ENCODE results near the gene CSRP1. TPM values are rescaled to one million over a fixed set of nuclear protein-coding genes. Genes with fewer than 3 reads are reported as not detected.
A peak's percentile ranks its signal among the peaks of the same experiment; 100 is the strongest.

The CSRP1 gene
- total RNA-seq, 1 experiment from 2014 or later: 108 TPM

DNA sequence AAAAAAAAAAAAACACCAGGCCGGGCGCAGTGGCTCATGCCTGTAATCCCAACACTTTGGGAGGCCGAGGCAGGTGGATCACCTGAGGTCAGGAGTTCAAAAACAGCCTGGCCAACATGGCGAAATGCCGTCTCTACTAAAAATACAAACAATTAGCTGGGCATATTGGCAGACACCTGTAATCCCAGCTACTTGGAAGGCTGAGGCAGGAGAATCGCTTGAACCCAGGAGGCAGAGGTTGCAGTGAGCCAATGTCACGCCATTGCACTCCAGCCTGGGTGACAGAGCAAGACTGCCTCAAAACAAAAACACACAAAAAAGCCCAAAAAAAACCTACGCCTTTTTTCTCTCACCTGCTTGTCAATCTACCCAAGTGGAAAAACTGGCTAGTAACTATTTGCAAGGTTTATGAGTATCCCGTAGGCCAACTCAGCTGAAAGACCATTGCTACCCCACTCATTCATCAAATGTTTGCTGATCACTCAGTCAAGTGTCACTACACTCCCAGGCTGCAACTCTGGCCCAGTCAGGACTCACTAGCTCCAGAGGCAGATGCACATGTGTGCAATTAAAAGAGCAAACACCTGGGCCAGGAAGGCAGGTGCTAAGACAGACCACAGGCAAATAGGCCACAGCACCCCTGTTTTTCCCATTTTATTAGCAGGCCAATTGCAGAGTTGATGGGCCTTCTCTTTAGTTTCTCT is 2.0 kb downstream of the CSRP1 start:
- H3K9me3 ChIP-seq: no peaks in the 10 kb centered on the region
- H3K27me3 ChIP-seq: no peaks in the 10 kb centered on the region
- no peak overlapping the region for H3K4me3 ChIP-seq
- H3K36me3 ChIP-seq: peaks cover 5% of the 10 kb centered on the region; the same call in 1 of the 2 replicates
- DNase-seq: no peak

DNA sequence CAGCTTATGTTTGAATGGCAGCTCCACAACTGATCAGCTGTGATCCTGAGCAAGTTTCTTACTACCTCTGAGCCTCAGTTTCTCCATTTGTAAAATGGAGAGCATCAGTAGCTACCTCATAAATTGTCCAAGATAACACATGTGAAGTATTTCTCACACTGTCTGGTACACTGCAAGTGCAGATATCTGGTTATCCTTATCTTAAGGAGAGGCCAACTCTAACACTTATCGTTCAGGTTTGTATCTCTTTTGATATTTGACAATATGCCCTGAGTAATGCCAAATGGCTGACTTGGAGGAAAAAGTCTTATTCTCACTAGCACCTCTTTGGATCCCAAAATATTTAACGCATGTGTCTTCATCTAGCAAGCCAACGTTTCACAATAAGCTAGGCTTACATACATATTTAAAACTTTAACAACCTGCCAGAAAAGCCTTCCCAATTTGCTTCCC is 2.7 kb downstream of the CSRP1 start:
- DNase-seq: no peak
- H3K9me3 ChIP-seq: no peaks in the 10 kb centered on the region
- H3K27me3 ChIP-seq: no peaks in the 10 kb centered on the region
- H3K4me3 ChIP-seq: no peak overlapping the region
- H3K36me3 ChIP-seq: peaks cover 5% of the 10 kb centered on the region; the same call in 1 of the 2 replicates

DNA sequence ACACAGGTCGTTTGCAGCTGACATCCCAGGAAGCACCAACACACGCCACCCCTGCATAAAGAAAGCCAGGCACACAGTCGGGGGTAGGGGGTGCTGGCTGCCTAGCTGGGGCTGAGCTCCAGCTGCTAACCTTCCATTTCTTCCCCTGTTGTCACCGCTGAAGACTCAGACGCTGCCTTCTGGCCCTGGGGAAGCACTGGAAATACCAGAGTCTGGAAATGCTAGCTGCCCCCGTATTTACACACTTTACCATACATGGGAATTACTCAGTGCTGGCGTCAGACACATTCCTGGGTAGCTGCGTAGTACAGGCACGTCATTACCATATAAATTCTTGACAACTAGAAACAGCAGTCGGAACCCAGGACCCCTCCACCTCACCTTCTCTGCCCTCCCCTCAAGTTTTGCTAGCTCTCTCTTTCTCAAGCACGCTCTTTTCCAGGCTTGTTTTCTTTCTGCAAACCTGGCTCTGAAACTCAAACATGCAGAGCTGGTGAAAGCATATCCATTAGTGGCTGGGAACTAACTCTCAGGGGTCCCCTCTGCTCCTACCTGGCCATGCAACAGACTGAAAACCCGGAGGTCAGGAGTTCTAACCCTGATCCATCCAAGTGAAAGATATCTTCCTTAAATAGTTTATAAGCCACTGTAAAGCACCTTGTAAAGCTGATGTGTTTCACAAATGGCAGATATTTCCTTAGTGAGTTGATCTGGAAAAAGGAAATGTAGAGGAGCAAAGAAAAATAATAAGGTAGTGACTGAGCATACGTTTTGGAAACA is 3.3 kb downstream of the CSRP1 start:
- Histone ChIP-seq H3K36me3 (peaks cover 5% of the 10 kb centered on the region; the same call in 1 of the 2 replicates), H3K9me3 (no peaks in the 10 kb centered on the region), H3K4me3 (no peak overlapping the region), H3K27me3 (no peaks in the 10 kb centered on the region)
- DNase-seq: peak; percentile 75

DNA sequence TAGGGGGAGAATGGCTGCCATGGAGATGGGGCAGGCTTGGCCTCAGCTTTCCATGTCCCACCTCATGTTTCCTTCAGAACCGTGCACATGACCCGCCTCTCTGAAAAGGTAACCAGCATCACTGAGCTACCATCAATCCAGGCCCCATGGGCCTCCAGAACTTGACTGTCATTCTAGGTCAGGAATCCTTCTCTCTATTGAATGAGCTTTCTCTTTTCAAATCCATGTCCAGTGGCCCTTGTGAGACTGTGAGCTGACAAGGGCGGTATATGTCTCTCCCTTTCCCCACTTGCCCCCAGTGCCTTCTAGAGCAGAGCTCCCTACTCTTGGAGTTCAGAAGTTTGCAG is 4.4 kb downstream of the CSRP1 start:
- no peak overlapping the region for H3K4me3 ChIP-seq
- H3K9me3 ChIP-seq: no peaks in the 10 kb centered on the region
- peaks cover 5% of the 10 kb centered on the region; the same call in 1 of the 2 replicates for H3K36me3 ChIP-seq
- no peak for DNase-seq
- H3K27me3 ChIP-seq: no peaks in the 10 kb centered on the region

DNA sequence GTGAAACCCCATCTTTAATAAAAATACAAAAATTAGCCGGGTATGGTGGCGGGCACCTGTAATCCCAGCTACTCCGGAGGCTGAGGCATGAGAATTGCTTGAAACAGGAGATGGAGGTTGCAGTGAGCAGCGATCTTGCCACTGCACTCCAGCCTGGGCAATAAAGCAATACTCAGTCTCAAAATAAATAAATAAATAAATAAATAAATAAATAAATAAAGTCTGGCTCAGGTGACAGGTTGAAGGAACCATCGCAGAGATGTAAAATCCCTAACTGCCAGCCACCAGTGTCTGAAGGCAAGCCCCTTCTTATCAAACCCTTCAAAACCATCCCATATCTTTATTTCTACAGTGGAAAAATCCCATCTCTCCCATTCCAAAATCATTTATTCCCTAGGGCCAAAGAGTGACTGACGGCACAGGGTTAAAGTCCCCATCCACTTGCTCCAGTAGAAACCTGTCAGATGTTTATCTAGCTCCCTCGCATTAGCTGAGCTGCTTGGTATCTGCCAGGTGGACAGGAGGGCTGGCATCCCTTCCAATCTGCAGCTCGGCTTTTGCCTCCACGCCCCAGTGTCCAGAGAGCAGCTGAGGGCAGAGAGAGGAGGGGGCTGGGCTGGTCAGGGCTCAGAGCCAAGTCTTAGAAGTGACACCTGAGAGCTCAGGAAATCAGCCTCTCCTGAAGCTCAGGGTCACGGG is 5.0 kb downstream of the CSRP1 start:
- Histone ChIP-seq H3K36me3 (peaks cover 5% of the 10 kb centered on the region; the same call in 1 of the 2 replicates), H3K4me3 (no peak overlapping the region)
- no peak for DNase-seq

DNA sequence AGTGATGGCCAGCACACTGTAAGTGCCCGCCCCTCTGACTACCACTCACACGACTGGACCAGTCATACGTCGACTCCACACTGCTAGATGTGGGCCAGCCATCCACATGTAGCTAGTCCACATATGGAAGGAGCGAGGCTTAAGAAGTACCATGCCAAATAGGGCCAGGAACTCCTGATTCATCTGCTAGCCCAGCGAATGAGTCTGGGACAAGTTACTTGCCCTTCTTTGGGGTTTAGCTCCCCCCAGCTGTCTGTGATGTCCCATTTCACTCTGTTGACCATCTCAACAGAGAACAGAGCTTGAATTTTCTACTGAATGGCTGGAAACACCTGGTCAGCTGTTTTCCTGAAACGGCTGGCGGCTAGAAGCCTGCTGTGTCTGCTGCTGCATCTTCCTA is 5.8 kb downstream of the CSRP1 start:
- no peaks in the 10 kb centered on the region for H3K9me3 ChIP-seq
- no peaks in the 10 kb centered on the region for H3K27me3 ChIP-seq
- H3K4me3 ChIP-seq: no peak overlapping the region
- peaks cover 5% of the 10 kb centered on the region; the same call in 1 of the 2 replicates for H3K36me3 ChIP-seq
- no peak for DNase-seq

More for the DNA sequence above, 5.0 kb downstream of the CSRP1 start:
- H3K9me3 ChIP-seq: no peaks in the 10 kb centered on the region
- no peaks in the 10 kb centered on the region for H3K27me3 ChIP-seq

DNA sequence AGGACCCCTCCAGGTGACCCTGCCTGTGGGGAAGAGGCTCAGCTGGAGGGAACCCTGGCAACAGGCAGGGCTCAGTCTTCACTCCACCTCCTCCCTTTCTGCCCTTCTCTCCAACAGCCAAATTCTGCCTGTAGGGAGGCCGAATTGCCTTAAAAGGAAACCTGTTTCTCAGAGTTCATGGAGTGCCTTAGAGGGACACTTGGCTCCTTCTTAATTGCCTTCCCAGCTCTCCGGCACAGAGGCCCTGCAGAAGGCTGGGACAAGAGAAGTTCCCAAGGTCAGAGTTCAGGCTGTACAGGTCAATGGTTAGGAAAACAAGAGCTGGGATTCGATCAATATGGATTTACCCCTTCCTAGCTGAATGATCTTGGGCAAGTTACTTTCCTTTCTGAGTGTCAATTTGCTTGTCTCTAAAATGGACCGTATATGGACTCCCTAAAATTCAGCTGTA is 6.2 kb downstream of the CSRP1 start:
- Histone ChIP-seq H3K36me3 (peaks cover 5% of the 10 kb centered on the region; the same call in 1 of the 2 replicates), H3K4me3 (no peak overlapping the region), H3K9me3 (no peaks in the 10 kb centered on the region), H3K27me3 (no peaks in the 10 kb centered on the region)
- DNase-seq: no peak

DNA sequence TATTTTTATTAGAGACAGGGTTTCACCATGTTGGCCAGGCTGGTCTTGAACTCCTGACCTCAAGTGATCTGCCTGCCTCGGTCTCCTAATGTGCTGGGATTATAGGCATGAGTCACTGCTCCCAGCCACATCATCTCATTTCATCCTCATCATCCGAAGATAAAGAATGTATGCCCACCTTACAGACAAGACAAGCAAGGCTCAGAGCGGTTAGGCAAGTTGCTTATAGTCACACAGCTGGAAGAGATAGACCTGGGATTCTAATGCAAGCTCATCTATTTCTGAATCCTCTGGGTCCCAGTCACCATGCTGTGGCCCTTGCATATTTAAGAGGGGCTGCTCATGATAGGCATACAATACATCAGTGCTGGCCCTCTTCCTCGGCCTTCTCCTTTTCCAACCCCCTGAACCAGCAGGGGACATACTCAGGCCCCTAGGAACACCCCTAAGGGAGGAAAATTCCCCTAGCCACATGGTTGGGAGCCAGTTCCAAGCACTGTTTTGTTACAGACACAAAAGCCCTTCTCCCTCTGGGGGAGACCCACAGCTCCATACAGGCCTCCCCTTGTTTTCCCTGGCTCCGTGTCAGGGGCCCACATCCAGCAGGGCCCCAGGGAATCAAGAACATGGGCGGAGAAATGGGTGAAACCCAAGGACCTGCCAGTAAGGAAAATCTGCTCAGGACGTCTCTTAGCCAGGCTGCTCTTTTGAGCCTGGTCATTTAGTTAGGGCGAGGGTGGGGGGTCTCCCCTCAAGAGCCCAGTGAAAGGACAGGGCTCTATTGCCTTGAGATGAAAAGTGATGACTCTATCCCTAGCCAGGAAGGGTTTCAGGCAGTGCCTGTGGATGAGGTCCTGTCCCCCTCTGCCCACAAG is 6.9 kb downstream of the CSRP1 start:
- Histone ChIP-seq H3K27me3 (no peaks in the 10 kb centered on the region), H3K9me3 (no peaks in the 10 kb centered on the region), H3K36me3 (peaks cover 7% of the 10 kb centered on the region), H3K4me3 (no peak overlapping the region)
- no peak for DNase-seq

DNA sequence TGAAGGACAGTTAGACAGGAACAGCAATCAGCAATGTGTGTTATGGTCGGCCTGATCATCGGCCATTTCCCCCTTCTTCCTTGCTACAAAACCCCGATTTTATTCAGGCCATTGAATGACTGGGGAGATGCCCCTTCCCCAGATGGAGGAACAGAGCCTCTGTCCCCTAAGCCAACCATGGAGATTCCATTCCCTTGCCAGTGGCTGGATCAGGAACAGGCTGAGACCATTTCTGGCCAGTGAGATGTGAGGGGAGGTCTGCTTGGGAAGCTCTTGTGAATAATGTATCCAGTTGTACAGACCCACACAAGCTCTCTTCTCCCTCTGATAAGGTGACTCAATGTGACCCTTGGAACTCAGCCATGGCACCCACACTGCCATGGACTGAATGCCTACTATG is 7.7 kb downstream of the CSRP1 start:
- DNase-seq: no peak
- no peaks in the 10 kb centered on the region for H3K9me3 ChIP-seq
- H3K4me3 ChIP-seq: no peak overlapping the region
- no peaks in the 10 kb centered on the region for H3K27me3 ChIP-seq
- H3K36me3 ChIP-seq: peaks cover 15% of the 10 kb centered on the region

DNA sequence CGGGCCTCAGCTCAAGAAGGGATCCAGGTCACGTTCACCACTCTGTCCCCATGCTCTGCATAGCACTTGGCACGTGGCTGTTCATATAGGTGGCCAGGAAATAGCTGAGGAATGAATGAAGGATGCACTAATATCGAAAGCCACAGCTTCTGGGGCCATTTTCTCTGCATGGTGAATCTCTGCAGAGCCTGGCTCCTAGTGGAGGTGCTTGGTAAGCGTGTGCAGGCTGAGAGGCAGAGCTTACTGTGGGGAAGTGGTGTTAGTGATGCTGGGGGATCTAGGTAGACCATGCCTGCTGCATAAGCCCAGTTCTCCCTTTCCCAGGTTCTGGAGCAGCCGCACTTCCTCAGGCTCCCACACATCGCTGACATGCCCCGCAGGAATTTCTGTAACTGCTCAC is 8.3 kb downstream of the CSRP1 start:
- Histone ChIP-seq H3K9me3 (no peaks in the 10 kb centered on the region), H3K27me3 (no peaks in the 10 kb centered on the region), H3K4me3 (no peak overlapping the region), H3K36me3 (peaks cover 17% of the 10 kb centered on the region)
- DNase-seq: no peak

DNA sequence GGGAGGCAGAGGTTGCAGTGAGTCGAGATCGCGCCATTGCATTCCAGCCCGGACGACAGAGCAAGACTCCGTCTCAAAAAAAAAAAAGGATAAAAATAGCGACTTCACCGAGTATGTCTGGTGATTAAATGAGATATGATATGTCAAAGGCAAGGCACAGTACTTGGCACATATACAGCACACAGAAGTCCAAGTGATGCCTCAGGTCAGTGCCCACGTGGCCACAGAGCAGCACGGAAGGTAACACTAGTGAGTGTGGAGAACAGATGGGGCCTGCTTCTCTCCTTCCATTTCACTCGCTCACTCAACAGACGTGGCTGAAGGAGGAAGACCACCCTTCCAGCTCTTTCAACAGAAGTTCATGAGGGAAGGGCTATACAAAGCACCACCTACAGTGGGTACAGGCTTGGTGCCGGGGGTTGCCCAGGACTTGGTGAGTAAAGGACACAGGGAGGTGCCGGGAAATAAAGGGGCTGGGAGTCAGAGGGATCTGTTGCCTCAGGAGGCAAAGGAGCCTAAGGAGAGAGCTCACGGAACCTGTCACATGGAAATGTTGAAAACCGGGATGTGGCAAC is 8.9 kb downstream of the CSRP1 start:
- DNase-seq: no peak
- no peaks in the 10 kb centered on the region for H3K27me3 ChIP-seq
- H3K36me3 ChIP-seq: peaks cover 23% of the 10 kb centered on the region
- H3K9me3 ChIP-seq: no peaks in the 10 kb centered on the region
- no peak overlapping the region for H3K4me3 ChIP-seq

DNA sequence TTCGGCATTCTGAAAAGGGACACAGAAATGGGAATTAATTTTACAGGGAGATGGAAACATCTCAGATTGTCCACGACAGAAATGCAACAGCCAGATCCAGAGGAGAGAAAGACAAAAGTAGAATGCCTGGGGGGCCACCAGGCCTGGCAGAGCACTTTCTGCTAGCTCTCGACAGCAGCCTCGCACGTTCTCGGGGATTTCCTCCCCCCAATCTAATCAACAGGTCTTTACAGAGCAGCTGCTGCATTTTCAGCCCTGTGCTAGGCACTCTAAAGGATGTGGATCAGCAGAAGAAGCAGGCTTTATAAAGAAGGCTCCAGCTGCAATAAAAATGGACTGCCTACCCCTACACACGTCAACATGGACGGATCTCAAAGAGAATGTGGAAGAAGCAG is 10.6 kb downstream of the CSRP1 start:
- Histone ChIP-seq H3K4me3 (no peak overlapping the region), H3K9me3 (no peaks in the 10 kb centered on the region), H3K27me3 (no peaks in the 10 kb centered on the region), H3K36me3 (peaks cover 26% of the 10 kb centered on the region)
- no peak for DNase-seq

DNA sequence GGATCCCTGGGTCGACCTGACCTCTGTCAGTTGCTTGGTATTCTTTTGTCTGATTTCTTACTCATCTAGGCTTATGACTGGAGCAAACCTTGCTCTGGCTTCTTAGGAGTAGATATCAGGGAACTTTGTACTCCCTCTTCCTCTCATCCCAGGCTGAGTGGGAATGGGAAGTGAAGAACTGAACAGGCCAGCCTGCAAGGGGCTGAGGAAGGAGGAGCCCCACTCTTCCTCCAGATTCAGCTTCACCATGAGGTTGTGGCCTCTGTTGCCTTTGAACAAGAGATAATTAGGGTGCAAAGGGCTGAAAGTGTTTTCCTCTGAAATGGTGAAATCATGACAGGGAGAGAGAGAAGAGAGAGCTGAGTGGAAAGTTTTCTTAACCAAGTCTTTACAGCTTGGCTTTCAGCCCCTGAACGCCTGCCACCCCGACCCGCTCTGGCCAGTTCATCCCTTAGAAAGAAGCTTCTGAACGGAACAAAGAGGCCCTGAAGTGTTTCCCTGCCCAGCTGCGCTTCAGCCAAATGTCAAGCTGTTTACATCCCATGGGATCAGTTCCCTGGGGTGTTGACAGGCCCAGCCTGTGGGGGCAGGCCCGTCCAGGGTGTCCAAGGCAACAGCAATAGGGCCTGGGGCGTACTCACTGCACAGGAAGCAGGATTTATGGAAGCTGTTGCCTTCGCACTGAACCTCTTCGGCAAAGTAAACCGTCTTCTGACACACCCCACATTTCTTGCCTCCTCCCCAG is 11.2 kb downstream of the CSRP1 start:
- DNase-seq: peak; percentile 85
- no peak overlapping the region for H3K4me3 ChIP-seq
- H3K36me3 ChIP-seq: peaks cover 23% of the 10 kb centered on the region
- H3K27me3 ChIP-seq: no peaks in the 10 kb centered on the region
- H3K9me3 ChIP-seq: no peaks in the 10 kb centered on the region

DNA sequence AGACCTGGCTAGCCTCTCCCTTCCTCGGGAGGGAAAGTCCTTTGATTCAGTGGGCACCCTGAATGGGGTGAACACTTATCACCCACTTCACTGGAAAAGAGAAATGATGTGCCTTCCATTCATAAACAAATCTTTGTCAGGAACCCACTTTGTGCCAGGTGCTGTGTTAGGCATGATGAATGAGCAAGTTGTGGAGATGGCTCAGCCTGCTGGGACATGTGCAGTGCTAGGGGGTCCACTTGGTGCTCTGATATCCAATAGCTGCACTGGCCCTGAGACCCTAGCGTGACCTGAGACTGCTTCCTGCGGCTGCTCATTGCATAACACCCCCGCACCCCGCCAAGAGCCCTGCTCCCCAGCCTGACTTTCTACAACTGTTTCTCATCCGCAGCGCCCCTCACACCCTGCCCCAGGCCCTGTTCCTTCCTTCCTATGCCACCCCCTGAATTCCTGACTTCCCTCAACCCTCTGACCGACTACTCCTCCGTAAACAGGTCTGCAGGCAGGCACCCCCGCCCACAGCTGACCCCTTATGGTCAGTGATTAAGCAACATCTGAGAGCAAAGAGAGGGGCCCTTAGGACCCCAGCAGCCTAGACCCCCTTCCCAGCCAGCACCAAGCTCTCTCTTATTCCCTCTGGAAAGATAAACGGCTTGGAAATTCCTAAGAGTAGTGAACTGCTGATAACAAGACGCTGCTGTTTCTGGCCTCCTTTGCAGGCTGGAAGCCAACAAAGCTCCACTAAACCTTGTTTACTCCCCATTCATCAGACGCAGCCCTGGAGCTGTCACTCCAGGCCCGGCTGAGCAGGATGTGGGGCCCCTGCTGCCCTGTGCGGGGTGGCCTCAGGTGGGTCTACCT is 12.9 kb downstream of the CSRP1 start:
- peaks cover 23% of the 10 kb centered on the region for H3K36me3 ChIP-seq
- H3K27me3 ChIP-seq: no peaks in the 10 kb centered on the region
- no peak overlapping the region for H3K4me3 ChIP-seq
- H3K9me3 ChIP-seq: no peaks in the 10 kb centered on the region
- no peak for DNase-seq

Measured in MG63 (cell line).